ENCODE data around the gene FLT4. TPM values are rescaled to one million over a fixed set of nuclear protein-coding genes. Genes with fewer than 3 reads are reported as not detected.
"Not testable (repeated sequence)": the region's sequence is repeated elsewhere in the genome, so short reads cannot be mapped to it uniquely, and the experiment has no call there.

The FLT4 gene
- 0.03 and 0.31 TPM in 2 replicates for total RNA-seq (2014; rRNA removed; shearing (Covaris generic))
- polyA plus RNA-seq (2015; cell fraction: cytosol; rRNA removed): 0.15 and 0.36 TPM in 2 replicates
- polyA plus RNA-seq (2015; cell fraction: nucleus; rRNA removed): 0.24 and 0.45 TPM in 2 replicates

DNA sequence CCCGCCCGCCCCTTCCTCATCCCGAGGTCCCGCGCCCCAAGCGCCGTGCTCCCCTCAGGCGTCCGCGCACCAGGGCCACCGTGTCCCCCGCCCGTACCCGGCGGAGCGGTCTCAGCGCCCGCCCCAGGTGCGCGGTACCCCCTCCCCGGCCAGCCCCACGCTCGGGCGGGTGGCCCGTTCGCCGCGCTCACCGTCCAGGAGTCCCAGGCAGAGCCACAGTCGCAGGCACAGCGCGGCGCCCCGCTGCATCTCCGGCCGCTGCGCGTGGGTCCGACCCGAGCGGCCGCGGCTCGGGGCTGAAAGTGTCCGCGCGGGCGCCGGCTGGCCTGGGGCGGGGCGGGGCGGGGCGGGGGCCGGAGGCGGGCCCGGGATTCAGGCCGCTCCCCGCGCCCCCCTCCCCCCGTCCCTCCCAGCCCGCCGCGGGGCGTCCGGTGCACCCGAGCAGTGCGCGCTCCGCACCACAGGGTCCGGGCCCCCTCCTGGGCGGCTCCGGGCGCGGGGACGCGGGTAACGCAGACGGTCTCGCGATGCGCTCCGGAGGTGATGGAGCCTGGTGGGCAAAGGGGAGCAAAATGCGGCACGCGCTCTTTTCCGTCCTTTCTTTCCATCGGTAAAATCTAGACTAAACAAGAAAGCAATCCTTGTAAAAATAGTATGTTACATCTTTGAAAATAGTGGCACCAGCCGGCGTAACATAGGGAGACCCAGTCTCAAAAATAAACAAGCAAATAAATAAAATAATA is at the start of gene FLT4:
Gene FLT4, minus strand, starts transcription at position 304 of the 743 bp plus-strand sequence. Its CDS starts 55 bp downstream, at position 249.
- DNase-seq (ENCODE audit: low read depth): no peak

DNA sequence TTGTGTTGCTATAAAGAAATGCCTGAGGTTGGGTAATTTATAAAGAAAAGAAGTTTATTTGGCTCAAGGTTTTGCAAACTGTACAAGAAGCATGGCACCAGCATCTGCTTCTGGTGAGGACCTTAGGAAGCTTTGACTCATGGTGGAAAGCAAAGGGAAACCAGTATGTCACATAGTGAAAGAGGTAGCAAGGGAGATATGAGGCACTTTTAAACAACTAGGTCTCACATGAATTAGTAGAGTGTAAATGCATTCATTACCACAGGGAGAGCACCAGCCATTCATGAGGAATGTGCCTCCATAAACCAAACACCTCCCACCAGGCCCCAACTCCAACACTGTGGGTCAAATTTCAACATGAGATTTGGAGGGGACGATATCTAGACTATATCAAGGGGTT is 49.6 kb upstream of the FLT4 start:
- DNase-seq (ENCODE audit: low read depth): no peak

DNA sequence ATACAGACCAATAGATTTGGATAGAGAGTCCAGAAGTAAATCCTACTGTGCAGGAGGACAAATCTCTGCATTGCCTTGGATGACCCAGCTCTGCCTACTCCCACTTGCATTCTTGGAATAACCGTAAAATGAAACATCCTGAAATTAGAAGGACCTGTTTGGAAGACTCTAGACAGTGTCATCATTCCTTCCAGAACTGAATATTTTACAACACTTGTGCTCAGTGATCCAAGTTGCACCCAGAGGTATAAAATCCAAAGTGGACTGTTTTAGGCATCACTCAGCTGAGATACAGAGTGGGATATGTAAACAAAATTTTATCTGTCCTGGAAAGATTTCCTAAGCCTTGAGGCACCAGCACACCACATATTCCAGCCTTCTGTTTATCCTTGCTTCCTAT is 46.7 kb upstream of the FLT4 start:
- DNase-seq (ENCODE audit: low read depth): no peak

DNA sequence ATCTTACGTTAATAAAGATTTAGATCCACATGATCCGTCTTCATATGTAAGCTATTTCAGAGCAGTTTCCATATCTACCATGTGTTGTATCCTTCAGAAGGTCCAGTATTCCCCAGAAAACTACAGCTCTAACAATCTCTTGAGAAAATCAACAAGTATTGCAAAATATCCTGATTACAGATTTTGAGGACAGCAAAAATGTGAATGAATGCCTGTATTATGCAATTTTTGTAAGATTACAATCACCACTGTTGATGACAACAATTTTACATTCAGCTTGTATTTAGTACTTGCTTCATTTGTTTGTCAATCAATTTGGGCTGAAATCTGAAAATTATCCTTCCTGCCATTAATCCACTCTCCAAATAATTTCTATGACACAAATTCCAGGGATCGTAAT is 43.0 kb upstream of the FLT4 start:
- DNase-seq (ENCODE audit: low read depth): no peak

DNA sequence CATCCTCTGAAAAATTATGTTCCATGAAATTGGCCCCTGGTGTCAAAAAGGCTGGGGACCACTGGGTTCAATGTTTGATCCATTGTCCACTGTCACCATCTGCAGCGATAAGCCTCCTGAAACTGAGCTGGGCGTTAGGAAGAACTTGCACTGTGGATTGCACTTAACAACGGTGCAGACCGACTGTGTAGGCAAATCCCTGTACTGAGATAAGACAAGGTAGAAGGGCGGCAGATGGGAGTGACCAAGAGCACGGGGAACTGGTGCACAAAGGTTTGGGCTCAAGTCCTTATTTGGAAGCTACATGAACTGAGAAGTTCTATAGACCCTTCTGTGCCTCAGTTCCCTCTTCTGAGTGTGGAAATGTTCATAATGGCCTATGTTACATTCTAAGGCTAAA is 41.6 kb upstream of the FLT4 start:
- no peak for DNase-seq (ENCODE audit: low read depth)

DNA sequence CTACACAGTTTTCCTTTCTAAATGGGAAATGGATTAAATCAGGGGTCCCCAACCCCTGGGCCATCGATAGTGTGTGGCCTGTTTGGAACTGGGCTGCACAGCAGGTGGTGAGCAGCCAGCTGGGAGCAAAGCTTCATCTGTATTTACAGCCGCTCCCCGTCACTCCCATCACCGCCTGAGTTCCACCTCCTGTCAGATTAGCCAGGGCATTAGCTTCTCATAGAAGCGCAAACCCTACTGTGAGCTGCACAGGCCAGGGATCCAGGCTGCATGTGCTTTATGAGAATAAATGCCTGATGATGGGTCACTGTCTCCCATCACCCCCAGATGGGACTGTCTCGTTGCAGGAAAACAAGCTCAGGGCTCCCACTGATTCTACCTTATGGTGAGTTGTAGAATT is 41.2 kb upstream of the FLT4 start:
- DNase-seq (ENCODE audit: low read depth): no peak

DNA sequence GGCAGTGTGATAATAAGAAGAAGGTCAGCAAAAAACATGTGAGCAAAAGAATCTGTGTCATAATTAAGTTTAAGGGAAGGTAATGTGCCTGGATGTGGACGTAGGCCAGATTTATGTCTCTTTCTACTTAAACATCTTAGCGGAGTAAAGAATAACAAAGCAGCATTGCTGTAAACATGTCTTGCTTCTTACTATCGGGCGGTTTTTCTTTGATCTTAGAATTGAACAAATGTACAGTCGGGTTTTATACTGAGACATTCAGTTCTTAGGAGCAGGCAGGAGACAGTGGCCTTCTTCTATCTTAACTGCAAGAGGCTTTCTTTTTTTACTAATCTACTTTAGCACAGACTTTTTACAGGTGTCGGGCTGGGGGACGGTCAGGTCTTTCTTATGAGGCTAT is 40.4 kb upstream of the FLT4 start:
- DNase-seq (ENCODE audit: low read depth): no peak

DNA sequence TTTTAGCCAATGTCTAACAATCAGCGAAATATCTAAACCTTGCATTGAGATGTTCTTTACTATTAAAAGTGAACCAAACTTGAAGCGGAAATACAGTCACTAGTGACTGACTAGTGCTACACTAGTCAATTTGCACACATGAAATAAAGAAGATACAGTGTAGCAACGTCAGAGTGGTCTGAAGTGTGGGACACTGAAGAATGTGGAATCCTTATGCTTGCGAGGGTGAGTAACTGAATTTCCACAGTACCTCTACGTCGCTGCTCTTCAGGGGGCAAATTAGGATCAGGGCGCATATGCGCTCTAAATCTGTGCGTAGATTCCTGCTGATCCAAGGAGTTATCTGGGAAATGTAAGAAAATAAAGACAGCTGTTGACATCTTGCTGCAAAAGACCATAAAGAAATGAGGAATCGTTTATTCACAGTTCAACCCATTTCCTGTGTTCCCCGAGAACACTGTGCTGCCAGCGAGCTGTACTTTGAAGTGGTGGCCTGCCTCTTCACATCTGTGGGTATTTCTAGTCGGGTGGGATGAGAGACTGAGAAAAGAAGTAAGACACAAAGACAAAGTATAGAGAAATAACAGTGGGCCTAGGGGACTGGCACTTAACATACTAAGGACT is 39.8 kb upstream of the FLT4 start:
- DNase-seq (ENCODE audit: low read depth): no peak

DNA sequence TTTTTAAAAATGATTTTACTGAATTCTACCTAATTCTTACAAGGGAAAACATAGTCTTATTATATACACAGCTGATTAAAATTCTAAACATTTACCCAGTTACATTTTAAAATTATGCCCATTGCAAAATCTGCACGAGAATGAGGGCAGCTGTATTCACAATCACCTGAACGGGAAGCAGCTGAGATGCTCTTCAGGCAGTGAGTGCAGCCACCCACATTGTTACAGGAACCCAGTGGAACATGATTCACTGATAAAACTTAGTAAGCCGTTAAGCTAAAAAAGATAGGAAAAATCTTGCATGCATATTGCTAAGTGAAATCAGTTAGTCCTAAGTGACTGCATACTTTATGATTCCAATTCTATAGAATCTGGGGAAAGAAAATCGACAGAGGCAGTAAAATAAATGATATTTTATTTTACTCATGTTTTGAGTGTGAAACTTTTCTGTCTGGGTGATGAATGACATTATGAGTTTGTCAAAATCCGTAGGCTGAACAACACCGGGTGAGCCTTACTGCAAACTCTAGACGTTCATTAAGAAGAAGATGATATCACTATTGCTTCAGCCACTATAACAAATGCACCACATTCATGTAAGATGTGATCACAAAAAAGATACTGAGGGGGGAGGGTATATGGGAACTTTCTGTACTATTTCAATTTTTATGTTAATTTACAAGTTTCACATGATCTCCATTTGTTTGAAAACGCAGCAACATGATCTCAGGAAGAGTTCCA is 39.1 kb upstream of the FLT4 start:
- DNase-seq (ENCODE audit: low read depth): no peak

DNA sequence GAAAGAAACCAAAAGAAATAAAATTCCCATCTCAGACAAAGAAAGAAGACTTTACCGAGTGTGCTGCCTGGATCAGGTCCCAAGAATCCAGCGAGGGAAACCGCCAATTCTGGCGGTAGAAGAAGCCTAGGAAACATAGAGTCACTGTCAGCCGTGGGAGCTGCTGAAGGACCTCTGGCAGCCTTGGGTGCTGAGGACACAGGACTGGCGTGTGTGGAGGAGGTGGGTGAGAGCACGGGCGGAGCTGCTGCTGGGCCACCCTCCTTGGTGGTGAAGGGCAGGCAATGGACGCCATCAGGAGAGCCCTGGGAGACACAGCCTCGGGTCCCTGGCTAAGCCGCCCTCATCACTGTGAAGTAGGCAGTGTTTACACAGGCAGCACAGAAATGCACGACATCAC is 37.4 kb upstream of the FLT4 start:
- DNase-seq (ENCODE audit: low read depth): not testable (repeated sequence)

DNA sequence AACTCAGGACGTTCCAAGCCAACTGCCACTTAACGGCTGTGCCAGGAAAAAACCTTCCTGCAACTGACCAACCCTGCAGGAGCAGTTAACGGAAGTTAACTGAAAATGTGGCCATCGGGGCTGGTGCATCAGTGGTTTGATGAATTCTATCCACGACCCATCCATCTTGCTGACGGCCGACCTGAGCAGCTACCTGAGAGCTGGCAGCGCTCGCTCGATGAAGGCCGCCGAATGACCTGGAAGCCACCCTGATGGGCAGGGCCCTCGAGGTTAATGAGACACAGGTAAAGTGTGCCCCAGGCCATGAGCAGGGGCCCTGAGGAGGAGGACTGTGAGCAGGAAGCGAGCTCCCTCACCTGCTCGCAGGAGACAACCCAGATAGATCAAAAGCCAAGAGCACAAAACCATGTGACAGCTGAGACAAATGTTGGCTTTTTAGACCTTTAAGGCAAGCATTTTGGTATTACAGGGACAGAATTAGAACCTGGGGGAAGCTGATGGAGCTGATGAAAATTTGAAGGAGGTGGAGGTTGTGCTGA is 35.3 kb upstream of the FLT4 start:
- DNase-seq (ENCODE audit: low read depth): no peak

DNA sequence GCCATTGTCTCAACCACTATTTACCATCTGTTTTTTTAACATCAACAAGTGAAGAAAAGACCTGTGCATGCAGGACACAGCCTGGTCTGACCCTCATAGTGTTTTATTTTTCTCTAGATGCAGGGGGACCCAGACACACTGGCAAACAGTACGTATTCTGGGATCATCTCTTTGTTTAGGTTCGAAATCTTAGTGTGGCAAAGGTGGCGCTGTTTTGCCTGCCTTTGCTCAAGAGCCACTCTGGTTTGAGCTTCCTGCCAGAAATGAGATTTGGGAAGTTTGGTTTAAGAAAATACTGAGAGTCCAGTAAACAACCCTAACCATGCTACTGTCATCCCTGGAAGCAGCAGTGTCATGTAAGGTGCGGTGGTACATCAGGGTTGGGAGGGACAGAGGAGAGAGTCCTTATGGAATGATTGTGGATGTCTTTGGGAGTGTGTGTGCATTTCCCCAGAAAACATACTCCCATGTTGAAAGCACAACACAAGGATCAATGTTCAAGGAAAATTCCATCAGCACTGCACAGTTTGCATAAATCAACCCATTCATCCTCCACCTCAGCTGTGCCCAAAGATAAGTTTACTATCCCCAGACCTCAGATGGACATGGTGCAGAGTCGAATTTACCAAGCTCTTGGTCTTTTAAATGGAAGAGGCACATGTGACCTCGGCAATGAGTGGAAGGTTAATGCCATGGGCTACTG is 34.0 kb upstream of the FLT4 start:
- no peak for DNase-seq (ENCODE audit: low read depth)

DNA sequence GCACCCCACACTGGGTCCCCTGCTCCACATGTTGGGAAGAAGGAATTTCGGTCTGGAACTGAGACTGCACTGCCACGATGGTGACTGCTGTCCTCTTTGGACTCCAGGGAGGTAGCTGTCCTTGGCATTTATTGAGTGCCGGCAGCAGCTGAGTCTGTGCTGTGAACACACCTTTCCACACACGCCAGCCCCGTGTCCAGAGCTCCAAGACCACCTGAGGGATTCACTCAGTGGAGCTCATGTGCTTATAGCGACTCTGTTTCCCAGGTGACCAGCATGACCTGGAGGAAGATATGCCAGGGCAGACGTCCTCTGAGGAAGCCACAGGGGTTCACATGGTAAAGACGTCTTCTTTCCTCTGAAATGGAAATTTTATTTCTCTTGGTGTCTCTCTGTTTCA is 33.2 kb upstream of the FLT4 start:
- no peak for DNase-seq (ENCODE audit: low read depth)

DNA sequence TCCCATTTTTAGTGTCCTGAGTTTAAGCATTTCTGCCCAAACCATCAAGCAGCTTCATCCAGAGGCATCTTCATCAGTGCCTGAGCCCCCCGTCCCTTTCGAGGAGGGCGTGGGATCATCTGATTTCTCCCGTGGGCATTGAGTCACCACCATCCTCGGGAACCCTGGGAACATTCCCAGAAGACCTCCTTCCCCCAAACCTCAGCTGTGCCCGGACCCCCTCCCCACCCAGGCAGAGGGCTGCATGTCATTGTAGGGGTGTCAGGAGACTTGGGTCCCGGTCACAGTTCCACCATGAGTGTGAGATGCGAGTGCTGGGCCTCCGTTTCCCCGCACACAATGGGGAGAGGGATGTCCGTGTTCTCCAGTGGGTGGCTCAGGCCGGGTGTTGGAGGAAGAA is 32.6 kb upstream of the FLT4 start:
- DNase-seq (ENCODE audit: low read depth): not testable (repeated sequence)

DNA sequence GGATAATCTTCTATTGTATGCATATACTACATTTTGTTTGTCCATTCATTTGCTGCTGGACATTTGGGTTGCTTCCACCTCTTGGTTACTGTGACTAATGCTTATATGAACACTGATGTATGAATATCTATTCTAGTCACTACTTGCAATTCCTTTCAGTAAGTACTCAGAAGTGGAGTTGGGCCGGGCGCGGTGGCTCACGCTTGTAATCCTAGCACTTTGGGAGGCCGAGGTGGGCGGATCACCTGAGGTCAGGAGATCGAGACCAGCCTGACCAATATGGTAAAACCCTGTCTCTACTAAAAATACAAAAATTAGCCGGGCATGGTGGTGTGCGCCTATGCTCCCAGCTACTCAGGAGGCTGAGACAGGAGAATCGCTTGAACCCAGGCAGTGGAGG is 28.9 kb upstream of the FLT4 start:
- DNase-seq (ENCODE audit: low read depth): not testable (repeated sequence)

DNA sequence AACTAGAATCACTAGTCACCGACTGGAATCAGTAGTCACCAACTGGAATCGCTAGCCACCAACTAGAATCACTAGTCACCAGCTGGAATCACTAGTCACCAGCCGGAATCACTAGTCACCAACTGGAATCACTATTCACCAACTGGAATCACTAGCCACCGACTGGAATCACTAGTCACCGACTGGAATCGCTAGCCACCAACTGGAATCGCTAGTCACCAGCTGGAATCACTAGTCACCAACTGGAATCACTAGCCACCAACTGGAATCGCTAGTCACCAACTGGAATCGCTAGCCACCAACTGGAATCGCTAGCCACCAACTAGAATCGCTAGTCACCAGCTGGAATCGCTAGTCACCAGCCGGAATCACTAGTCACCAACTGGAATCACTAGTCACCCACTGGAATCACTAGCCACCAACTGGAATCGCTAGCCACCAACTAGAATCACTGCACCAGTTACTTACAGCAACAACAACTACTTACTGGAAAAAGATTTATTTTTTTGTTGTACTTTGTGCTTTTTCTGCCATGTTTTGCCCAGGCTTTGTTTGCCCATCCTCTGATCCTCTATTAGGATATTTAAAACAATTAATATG is 25.7 kb upstream of the FLT4 start:
- no peak for DNase-seq (ENCODE audit: low read depth)

DNA sequence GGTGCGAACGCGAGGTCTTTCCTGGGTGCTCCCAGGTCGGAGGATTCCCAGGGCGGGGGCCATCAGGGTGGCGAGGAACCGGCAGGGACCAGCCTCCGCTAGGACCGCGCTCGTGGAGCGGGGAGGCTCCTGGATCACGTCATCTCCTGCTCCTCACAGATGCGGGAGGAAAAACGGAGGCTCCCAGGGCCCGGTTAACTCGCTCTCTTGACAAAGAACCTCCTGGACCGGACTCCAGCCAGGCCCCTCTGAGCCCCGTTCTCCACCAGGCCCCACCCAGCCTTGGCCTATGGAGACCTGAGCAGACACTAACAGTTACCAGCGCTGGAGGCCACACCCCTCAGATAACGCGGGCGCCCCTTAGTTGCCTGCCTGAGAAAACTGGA is 24.7 kb upstream of the FLT4 start:
- DNase-seq (ENCODE audit: low read depth): not testable (repeated sequence)

DNA sequence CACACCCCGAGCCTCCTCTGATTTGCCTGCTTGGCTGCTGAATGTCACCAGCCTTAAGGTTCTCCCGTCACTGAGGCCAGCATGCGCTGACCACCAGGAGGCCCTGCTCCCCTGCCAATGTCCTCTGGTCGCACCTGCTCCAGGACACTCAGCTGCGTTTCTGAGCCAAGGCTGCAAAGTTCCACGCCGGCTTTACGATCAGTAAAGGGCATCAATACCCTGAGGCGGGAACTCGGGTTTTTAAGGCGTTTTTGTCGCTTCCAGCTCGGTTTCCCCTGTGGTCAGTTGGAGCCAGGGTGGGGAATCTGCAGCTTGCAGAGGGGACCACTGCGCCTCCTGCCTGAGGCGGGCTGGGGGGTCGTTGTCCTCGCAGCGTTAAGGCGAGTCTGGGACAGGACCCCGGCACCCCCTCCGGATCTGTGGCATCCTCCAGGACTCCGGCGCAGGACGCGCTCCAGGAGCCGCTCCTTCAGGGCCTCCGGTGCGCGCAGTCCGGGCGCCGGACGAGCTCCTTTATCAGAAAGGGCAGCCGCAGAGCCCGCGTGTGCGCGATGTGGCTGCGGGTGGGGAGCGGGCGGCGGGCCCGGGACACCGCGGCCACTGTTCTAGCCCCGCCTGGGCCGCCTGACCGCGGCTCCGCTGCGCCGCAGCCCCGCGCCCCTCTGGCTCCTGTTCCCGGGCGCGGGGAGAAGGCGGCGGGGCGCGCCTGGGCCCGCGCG is 24.1 kb upstream of the FLT4 start:
- DNase-seq (ENCODE audit: low read depth): no peak

DNA sequence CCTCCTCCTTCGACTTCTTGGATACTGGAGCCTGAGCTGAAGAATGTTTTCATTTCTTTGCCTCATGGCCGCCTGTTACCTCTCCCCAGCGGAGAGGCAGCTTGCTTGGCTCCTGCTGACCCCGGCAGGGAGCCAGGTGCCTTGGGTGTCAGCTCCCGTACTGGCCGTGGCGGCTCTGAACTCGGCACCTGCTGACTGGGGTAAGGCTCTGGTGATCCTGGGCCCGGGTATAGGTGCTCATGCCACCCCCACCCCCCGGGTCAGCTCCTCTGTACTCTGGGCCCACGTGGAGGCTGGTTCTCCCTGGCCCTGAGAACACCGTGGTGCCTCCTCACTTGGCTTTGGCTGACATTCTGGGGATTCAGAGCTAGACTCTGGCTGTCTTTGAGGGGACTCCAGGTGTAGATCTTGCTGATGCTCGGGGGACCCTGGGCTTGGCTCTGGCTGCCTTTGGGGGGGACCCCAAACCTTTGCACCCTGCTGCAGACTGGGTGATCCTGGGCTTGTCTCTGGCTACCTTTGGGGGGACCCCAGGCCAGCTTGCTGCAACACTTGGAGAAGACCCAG is 22.6 kb upstream of the FLT4 start:
- DNase-seq (ENCODE audit: low read depth): not testable (repeated sequence)

Measured in HT1080 (cell line).